BJ (cell line): ENCODE results near the gene CLIP1. TPM values are rescaled to one million over a fixed set of nuclear protein-coding genes. Genes with fewer than 3 reads are reported as not detected.

Experiments
- CTCF ChIA-PET: fragments of 350-600 bp; formaldehyde crosslinking; extraction: SDS; loops from one replicate; lab custom pipeline; 2021; ENCODE audit warnings: antibody characterized with exemption, inconsistent platforms; lab: Yijun Ruan, JAX
- POLR2A ChIA-PET: fragments of 300-600 bp; sonication (Branson Sonifier 250); formaldehyde crosslinking; extraction: SDS; loops from one replicate; lab custom pipeline; 2021; ENCODE audit warnings: antibody characterized with exemption; lab: Charles Lee
- DNase-seq: peaks from one replicate; pipeline ENCODE4 v3.0.0-alpha.2; 2011; ENCODE audit warnings: low read depth
- H3K27me3 ChIP-seq: 2 replicates; pipeline ENCODE4 v1.6.0; 2011; ENCODE audit warnings: low read length; ENCODE audit not compliant: control insufficient read depth, insufficient read depth
- H3K36me3 ChIP-seq: 2 replicates; pipeline ENCODE4 v1.5.1; 2011; ENCODE audit warnings: low read length; ENCODE audit not compliant: control insufficient read depth, insufficient read depth
- H3K4me3 ChIP-seq: 2 replicates; pipeline ENCODE4 v1.5.1; 2011; ENCODE audit warnings: low read depth, mild to moderate bottlenecking, control low read depth, low read length
- polyA plus RNA-seq: library from polyadenylated mRNA; depleted of rRNA; stranded (reverse); fragments of >200 nt; gene quantifications from 2 replicates; pipeline ENCODE4 v1.2.3, GENCODE V29; 2011
- TF ChIP-seq, protein P1 (sequence below): IDR thresholded peaks from 2 replicates; pipeline ENCODE4 v1.5.1; 2011; ENCODE audit warnings: low read depth, mild to moderate bottlenecking, control low read depth, inconsistent platforms, low read length, moderate library complexity; ENCODE audit not compliant: insufficient read depth

CLIP1 gene
- polyA plus RNA-seq, 1 experiment: 104 TPM

DNA sequence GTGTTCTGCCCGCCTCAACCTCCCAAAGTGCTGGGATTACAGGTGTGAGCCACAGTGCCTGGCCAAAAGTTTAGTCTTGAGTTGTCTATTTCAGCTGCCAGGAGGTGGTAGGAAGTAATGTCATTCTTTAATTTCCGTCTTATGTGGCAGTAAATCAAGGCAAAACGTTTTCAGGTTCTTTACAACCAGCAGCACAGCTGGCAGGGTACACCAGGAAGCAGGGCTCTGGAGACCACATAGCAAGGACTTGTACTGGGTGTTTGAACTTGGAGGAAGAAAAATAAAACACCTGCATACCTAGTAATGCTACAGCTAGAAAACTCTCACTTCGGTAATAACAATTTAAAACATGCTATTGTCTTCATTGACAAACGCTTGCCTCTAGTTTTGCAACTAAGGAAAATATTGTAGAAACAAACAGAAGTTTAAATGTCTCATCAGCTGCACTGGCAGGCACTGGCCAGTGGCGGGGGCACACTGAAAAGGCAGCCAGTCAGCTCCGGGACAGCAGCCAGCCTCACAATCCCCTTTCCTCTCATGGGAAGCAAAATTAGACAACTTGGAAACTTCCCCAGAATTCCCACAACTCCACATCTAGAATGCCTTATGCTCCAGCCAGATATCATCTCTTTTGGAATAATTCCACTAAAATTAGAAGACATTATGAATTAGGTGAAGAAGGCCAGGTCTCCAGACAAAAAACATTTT is 72.2 kb downstream of the CLIP1 start:
- no peak for DNase-seq
- TF ChIP-seq, protein P1, sequence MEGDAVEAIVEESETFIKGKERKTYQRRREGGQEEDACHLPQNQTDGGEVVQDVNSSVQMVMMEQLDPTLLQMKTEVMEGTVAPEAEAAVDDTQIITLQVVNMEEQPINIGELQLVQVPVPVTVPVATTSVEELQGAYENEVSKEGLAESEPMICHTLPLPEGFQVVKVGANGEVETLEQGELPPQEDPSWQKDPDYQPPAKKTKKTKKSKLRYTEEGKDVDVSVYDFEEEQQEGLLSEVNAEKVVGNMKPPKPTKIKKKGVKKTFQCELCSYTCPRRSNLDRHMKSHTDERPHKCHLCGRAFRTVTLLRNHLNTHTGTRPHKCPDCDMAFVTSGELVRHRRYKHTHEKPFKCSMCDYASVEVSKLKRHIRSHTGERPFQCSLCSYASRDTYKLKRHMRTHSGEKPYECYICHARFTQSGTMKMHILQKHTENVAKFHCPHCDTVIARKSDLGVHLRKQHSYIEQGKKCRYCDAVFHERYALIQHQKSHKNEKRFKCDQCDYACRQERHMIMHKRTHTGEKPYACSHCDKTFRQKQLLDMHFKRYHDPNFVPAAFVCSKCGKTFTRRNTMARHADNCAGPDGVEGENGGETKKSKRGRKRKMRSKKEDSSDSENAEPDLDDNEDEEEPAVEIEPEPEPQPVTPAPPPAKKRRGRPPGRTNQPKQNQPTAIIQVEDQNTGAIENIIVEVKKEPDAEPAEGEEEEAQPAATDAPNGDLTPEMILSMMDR: peak; percentile 39
- Histone ChIP-seq H3K4me3 (no peak overlapping the region), H3K27me3 (no peaks in the 10 kb centered on the region), H3K36me3 (peaks cover 29% of the 10 kb centered on the region)
- ChIA-PET POLR2A (no interaction called here), CTCF (interaction anchor here (0.9 to 1.6 kb wide), 3 partner anchors 12 to 38 kb away, joined by 3 to 6 read pairs (median 4); no protein-coding TSS in a partner anchor)

DNA sequence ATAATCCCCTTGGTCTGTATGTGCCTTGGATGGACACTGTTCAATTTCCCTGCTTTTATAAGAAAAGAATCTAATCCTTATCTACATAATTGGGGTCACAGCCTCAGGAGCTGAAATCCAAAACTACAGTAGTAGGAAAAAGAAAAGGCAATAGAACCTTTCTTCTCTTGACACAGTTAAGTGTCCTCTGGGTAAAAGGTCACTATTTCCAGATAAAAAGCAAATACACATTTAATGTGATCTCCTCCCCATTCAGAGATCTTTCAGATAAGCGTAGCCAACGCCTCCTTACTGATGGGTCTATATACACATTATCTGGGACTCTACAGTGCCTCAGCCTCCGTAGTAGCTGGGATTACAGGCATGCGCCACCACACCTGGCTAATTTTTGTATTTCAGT is 73.4 kb downstream of the CLIP1 start:
- no peak overlapping the region for H3K4me3 ChIP-seq
- CTCF ChIA-PET: no interaction called here
- DNase-seq: no peak
- peaks cover 20% of the 10 kb centered on the region for H3K36me3 ChIP-seq
- POLR2A ChIA-PET: no interaction called here
- TF ChIP-seq, protein P1: no peak
- no peaks in the 10 kb centered on the region for H3K27me3 ChIP-seq

DNA sequence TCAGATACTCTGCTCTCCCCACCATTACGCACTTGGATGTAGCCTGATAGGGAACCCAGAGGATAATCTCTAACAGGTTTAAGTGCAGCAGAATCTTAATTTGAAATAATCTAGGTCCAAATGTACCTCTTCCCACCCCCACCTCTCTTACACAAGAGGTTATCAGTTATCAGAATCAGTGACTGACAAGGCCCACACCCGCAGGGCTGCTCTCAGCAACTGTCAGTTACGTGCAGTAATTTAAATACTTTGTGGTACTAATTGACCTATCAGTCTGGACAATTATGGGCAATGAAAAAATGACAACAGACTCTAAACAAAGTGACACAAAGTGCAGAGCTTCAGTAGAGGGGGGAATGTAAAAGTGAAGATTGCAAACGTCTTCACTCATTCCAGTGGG is 74.0 kb downstream of the CLIP1 start:
- TF ChIP-seq, protein P1: no peak
- no peak overlapping the region for H3K4me3 ChIP-seq
- CTCF ChIA-PET: no interaction called here
- no peaks in the 10 kb centered on the region for H3K27me3 ChIP-seq
- POLR2A ChIA-PET: interaction anchor here (0.6 kb wide), 1 partner anchor 137 kb away, joined by 4 read pairs; no protein-coding TSS in a partner anchor
- DNase-seq: no peak
- H3K36me3 ChIP-seq: peaks cover 20% of the 10 kb centered on the region

DNA sequence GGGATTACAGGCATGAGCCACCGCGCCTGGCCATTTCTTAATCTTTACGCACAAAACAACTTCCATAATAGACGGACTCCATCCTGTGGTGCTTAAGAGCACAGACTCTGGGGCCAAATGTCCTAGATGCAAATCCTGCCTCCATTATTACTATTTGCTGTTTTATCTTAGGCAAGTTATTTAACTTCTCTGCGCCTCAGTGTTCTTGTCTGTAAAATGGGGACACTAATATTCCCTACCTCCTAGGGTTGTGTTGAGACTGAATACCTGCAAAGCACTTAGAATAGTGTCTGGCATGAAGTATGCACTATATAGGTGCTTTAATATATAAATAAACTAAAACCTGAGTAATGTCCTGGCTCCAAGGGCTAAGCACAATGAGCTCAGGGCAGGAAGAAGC is 76.4 kb downstream of the CLIP1 start:
- H3K36me3 ChIP-seq: peaks cover 16% of the 10 kb centered on the region
- POLR2A ChIA-PET: no interaction called here
- no peaks in the 10 kb centered on the region for H3K27me3 ChIP-seq
- H3K4me3 ChIP-seq: no peak overlapping the region
- no peak for DNase-seq
- CTCF ChIA-PET: interaction anchor here (2.3 kb wide), 1 partner anchor 10 kb away, joined by 10 read pairs; no protein-coding TSS in a partner anchor
- TF ChIP-seq, protein P1: no peak

DNA sequence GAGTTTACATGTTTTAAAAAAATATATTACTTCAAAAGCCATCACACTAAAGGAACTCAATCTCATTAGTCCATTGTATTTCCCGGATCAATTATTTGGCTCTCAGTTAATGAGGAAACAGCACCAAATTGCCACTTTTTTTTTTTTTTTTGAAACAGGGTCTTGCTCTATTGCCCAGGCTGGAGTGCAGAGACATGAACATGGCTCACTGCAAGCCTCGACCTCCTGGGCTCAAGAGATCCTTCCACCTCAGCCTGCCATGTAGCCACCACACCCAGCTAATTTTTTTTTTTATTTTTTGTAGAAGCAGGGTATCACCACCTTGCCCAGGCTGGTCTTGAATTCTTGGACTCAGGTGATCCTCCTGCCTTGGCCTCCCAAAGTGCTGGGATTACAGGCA is 77.4 kb downstream of the CLIP1 start:
- no peak overlapping the region for H3K4me3 ChIP-seq
- ChIA-PET POLR2A (no interaction called here), CTCF (interaction anchor here (1.0 to 1.9 kb wide), 4 partner anchors 9 to 22 kb away, joined by 3 to 5 read pairs (median 4); no protein-coding TSS in a partner anchor)
- H3K27me3 ChIP-seq: no peaks in the 10 kb centered on the region
- TF ChIP-seq, protein P1: no peak
- peaks cover 18% of the 10 kb centered on the region for H3K36me3 ChIP-seq
- no peak for DNase-seq
